Subcutaneous abdominal adipose tissue (tissue), 5 donors: Measurements from ENCODE around the gene SKP1.

Source experiments
- H3K27ac ChIP-seq: one replicate; pipeline ENCODE4 v1.7.0; 2013; ENCODE audit warnings: low read depth, mild to moderate bottlenecking, inconsistent platforms, low read length, moderate library complexity
- H3K27me3 ChIP-seq, 5 donors: one replicate each; pipeline ENCODE4 v1.7.0; 2013; ENCODE audit warnings: low read length in 5 of 5, inconsistent platforms in 1 of 5; ENCODE audit not compliant: control insufficient read depth in 5 of 5, insufficient read depth in 4 of 5
- H3K36me3 ChIP-seq, 5 donors: one replicate each; pipeline ENCODE4 v1.7.0; 2013; ENCODE audit warnings: low read length in 5 of 5; ENCODE audit not compliant: control insufficient read depth in 5 of 5, insufficient read depth in 5 of 5
- H3K4me1 ChIP-seq, 5 donors: one replicate each; pipeline ENCODE4 v1.7.0; 2013; ENCODE audit warnings: low read length in 5 of 5, mild to moderate bottlenecking in 3 of 5, moderate library complexity in 1 of 5; ENCODE audit not compliant: control insufficient read depth in 5 of 5, insufficient read depth in 5 of 5
- H3K4me3 ChIP-seq, 5 donors: one replicate each; pipeline ENCODE4 v1.7.0; 2013; ENCODE audit warnings: low read length in 5 of 5, low read depth in 1 of 5
- H3K9ac ChIP-seq, 5 donors: one replicate each; pipeline ENCODE4 v1.7.0; 2013; ENCODE audit warnings: low read length in 5 of 5, mild to moderate bottlenecking in 4 of 5, moderate library complexity in 3 of 5
- H3K9me3 ChIP-seq, 5 donors: one replicate each; pipeline ENCODE4 v1.7.0; 2013; ENCODE audit warnings: low read length in 5 of 5; ENCODE audit not compliant: control insufficient read depth in 5 of 5
- donor health status: healthy.
- donor health status: healthy.
- donor health status: healthy.
- donor health status: healthy.
- donor health status: healthy.

SKP1 gene

DNA sequence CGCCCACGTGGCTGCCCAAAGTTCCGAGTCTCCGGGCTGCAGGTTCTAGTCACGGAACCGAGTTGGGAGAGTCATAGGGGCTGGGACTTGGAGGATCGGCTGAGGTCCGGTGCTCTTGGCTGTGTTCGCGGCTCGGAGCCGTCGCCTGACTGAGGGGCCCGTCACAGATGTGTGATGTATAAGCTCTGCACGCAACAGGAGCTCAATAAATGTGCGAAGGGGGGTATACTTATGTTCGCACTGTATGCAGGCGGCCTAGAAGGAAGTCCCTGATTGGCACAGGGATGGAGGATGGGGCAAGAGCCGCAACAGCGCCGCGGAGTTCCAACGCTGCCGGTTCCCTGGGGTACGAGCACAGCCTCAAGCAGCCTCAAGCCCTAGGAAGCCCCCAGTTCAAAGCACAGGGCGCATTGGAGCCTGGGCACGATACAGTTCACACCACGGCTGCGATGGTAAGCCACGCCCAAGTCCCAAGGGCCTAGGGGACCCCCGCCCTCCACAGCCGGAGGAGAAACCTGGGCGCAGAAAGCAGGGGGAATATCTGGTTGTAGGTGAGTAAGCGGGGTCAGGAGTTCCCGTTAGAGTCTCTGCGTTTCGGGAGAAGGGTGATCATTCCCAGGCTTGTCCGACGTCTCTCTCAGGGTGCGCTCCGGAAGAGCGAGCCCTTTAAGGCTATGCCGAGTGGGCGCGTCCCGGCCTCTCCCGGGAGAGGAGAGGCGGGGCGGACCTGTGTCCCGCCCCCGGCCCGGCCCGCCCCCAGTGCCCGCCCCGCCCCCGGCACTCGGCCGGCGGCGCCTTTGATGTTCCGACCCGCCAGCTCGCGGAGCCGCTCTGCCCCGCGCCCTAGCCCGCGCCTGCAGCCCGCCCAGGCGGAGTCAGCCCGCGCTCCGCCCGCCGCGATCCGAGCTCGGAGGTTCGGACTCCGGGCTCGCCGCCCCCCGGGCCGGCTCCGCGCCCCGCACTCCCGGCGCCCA, 62.6 kb downstream of the SKP1 start, which contains the start of gene TCF7:
TCF7 (plus strand) TSS at position 780 of the 974 bp plus-strand sequence. CDS start 226 bp downstream, outside the sequence.
- Histone ChIP-seq H3K36me3 (no peaks in the 10 kb centered on the region), H3K4me3 (peak within 1 kb of the TSS; percentile 65 to 74 (median 69)), H3K27me3 (peaks cover 4 to 24% (median 15%) of the 10 kb centered on the region in 5 donors), H3K27ac (no peak within 1 kb of the TSS), H3K4me1 (peaks cover 8 to 28% (median 21%) of the 10 kb centered on the region in 5 donors), H3K9me3 (no peaks in the 10 kb centered on the region), H3K9ac (peak within 1 kb of the TSS in 3 of 5 donors; percentile 51 to 76 (median 68))

GRCh38 chr5:134113363-134113889, 63.3 kb downstream of the SKP1 start:
- peaks cover 4 to 24% (median 15%) of the 10 kb centered on the region in 5 donors for H3K27me3 ChIP-seq
- H3K36me3 ChIP-seq = no peaks in the 10 kb centered on the region
- H3K9me3 ChIP-seq = no peaks in the 10 kb centered on the region
- H3K27ac ChIP-seq = no peak overlapping the region
- H3K9ac ChIP-seq = peak overlapping the region in 1 of 5 donors; percentile 68
- H3K4me3 ChIP-seq = peak overlapping the region in 4 of 5 donors; percentile 65 to 74 (median 69)
- H3K4me1 ChIP-seq = peaks cover 8 to 28% (median 21%) of the 10 kb centered on the region in 5 donors

DNA sequence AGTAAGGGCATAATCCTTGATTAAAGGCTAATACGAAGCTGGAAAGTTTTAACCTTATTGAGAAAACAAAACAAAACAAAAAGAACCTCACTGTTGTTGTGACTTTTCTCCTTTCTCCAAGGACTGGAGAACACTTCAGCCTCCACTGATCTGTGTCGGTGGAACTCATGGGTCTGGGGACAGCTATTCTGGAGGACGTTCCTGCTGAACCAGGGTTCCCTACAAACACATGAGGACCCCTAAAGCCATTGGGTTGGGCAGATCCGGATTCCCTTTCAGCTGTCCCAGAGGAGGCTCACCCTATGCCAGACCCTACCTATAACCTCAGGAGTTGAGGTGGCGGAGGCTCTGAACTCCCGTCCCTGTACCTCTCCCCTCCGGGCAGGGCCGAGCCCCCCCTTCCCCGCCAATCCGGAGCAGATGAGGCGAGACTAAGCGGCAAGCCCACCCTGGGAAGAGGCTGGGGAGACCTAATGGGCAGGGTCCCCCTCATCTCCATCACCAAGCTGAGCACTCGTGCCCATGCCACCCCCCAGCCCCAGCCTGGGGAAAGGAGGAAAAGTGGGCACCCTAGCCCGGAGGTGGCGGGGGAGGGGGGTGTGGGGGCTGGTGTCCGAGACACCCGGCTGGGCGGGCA, 63.9 kb downstream of the SKP1 start:
- Histone ChIP-seq H3K9ac (no peak overlapping the region), H3K4me3 (peak overlapping the region in 1 of 5 donors; percentile 74), H3K36me3 (no peaks in the 10 kb centered on the region), H3K4me1 (peaks cover 8 to 22% (median 17%) of the 10 kb centered on the region in 5 donors), H3K27me3 (peaks cover 4 to 24% (median 15%) of the 10 kb centered on the region in 5 donors), H3K27ac (no peak overlapping the region), H3K9me3 (no peaks in the 10 kb centered on the region)

- Histone ChIP-seq H3K9me3 (no peaks in the 10 kb centered on the region), H3K4me1 (peaks cover 8 to 21% (median 17%) of the 10 kb centered on the region in 5 donors), H3K27me3 (peaks cover 4 to 24% (median 15%) of the 10 kb centered on the region in 5 donors), H3K9ac (no peak overlapping the region), H3K27ac (no peak overlapping the region), H3K4me3 (no peak overlapping the region), H3K36me3 (no peaks in the 10 kb centered on the region)
These were observed 64.8 kb downstream of the SKP1 start for GRCh38 chr5:134111741-134112647.

GRCh38 chr5:134110382-134110781, 66.4 kb downstream of the SKP1 start:
- no peak overlapping the region for H3K4me3 ChIP-seq
- H3K4me1 ChIP-seq = peaks cover 8 to 21% (median 15%) of the 10 kb centered on the region in 5 donors
- no peaks in the 10 kb centered on the region for H3K36me3 ChIP-seq
- no peaks in the 10 kb centered on the region for H3K9me3 ChIP-seq
- peaks cover 4 to 24% (median 15%) of the 10 kb centered on the region in 5 donors for H3K27me3 ChIP-seq
- H3K9ac ChIP-seq = no peak overlapping the region
- no peak overlapping the region for H3K27ac ChIP-seq

DNA sequence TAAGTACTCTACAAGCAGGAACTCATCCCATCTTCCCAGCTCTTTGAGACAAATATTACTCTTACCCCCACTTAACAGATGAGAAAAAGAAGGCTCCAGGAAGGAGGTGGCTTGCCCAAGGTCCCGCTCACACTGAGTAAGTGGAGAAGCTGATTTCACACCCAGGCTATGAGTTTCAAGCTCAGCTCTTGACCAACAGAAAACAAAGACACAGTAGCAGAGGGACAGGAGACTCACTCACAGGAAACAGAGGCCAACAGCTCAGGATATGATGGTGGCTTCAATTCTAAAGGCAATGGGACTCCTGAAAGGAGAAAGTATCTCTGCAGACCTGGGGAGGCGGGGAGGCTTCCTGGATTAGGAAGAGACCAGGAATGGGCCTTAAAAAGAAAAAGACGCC, 69.0 kb downstream of the SKP1 start:
- H3K9me3 ChIP-seq = no peaks in the 10 kb centered on the region
- no peaks in the 10 kb centered on the region for H3K36me3 ChIP-seq
- H3K4me3 ChIP-seq = no peak overlapping the region
- H3K27me3 ChIP-seq = peaks cover 1 to 17% (median 13%) of the 10 kb centered on the region in 5 donors
- no peak overlapping the region for H3K9ac ChIP-seq
- no peak overlapping the region for H3K27ac ChIP-seq
- H3K4me1 ChIP-seq = peaks cover 0 to 6% (median 0%) of the 10 kb centered on the region in 5 donors

DNA sequence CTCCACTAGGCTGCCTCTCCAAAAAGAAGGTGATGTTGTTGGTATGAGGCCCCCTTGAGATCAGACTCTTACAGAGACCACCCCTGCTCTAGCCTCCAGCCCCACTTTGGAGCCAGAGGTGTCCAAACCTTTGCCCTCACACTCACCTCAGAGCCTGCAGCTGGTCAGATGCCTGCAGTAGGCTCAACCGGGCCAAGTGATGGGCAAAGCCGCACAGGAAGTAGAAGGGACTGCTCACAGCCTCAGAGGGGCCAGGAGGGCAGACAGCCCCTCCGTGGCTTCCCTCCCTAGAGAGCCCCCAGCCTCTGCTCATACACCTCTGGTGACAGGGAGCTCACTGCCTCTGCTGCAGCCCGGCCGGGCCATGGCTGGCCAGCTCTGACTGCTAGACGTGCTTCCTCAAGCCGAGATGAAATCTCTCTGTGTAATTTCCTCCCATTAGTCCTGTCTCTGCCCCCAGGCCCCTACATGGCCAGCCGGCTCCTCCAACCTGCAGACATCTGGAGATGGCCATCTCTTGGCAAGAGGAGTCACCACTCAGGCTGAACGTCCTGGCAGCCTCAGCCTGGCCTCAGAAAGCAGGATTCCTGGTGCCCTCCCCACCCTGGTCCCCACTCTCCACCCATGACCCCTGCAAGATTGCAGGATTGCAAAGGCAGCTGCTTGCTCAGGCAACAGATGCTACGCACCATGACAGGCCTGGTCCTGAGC, 69.6 kb downstream of the SKP1 start:
- Histone ChIP-seq H3K4me3 (no peak overlapping the region), H3K36me3 (no peaks in the 10 kb centered on the region), H3K9me3 (no peaks in the 10 kb centered on the region), H3K4me1 (peaks cover 0 to 6% (median 0%) of the 10 kb centered on the region in 5 donors), H3K27me3 (peaks cover 0 to 12% (median 8%) of the 10 kb centered on the region in 5 donors), H3K9ac (no peak overlapping the region), H3K27ac (no peak overlapping the region)

- peaks cover 2 to 21% (median 17%) of the 10 kb centered on the region in 5 donors for H3K4me1 ChIP-seq
- no peaks in the 10 kb centered on the region for H3K36me3 ChIP-seq
- H3K27me3 ChIP-seq = no peaks in the 10 kb centered on the region
- H3K4me3 ChIP-seq = no peak overlapping the region
- H3K9me3 ChIP-seq = no peaks in the 10 kb centered on the region
- no peak overlapping the region for H3K9ac ChIP-seq
- H3K27ac ChIP-seq = no peak overlapping the region
These were observed 72.6 kb downstream of the SKP1 start for GRCh38 chr5:134103998-134104654.
